Hematopoietic multipotent progenitor cell treated with erythropoietin and hydrocortisone succinate and interleukin-3 and kit ligand, for 6 days (in vitro differentiated cells): ENCODE data around the gene ZNF506.
A peak's percentile ranks its signal among the peaks of the same experiment; 100 is the strongest.
"Not testable (repeated sequence)": the region's sequence is repeated elsewhere in the genome, so short reads cannot be mapped to it uniquely, and the experiment has no call there.

ENCODE experiments used
- DNase-seq: peaks from one replicate; pipeline ENCODE4 v3.0.0-alpha.2; 2015

ZNF506 gene

GRCh38 chr19:19777692-19778091 is 43.9 kb downstream of the ZNF506 start:
- no peak for DNase-seq

GRCh38 chr19:19776206-19777008 is 45.1 kb downstream of the ZNF506 start:
- peak; percentile 97 for DNase-seq

- DNase-seq, result no peak
Measured at GRCh38 chr19:19775891-19776205, 45.7 kb downstream of the ZNF506 start.

- peak; percentile 17 for DNase-seq
Measured at GRCh38 chr19:19774354-19775033, 47.1 kb downstream of the ZNF506 start.

- DNase-seq, result not testable (repeated sequence)
Measured at GRCh38 chr19:19771963-19772362, 49.6 kb downstream of the ZNF506 start.

- DNase-seq, result not testable (repeated sequence)
Measured at GRCh38 chr19:19769971-19770370, 51.6 kb downstream of the ZNF506 start.

GRCh38 chr19:19758164-19758563 is 63.4 kb downstream of the ZNF506 start:
- no peak for DNase-seq

- DNase-seq, result no peak
Measured at GRCh38 chr19:19752760-19753403, 68.7 kb downstream of the ZNF506 start.

GRCh38 chr19:19751846-19752245 is 69.7 kb downstream of the ZNF506 start:
- DNase-seq, result no peak

- DNase-seq, result no peak
Measured at GRCh38 chr19:19750842-19751790, 70.4 kb downstream of the ZNF506 start.

GRCh38 chr19:19749908-19750841 is 71.4 kb downstream of the ZNF506 start:
- DNase-seq, result no peak

GRCh38 chr19:19749117-19749907 is 72.2 kb downstream of the ZNF506 start:
- DNase-seq, result no peak

GRCh38 chr19:19748249-19748938 is 73.2 kb downstream of the ZNF506 start:
- DNase-seq, result no peak

- DNase-seq, result no peak
Measured at GRCh38 chr19:19747357-19748220, 74.0 kb downstream of the ZNF506 start.

- no peak for DNase-seq
Measured at GRCh38 chr19:19746286-19747213, 75.0 kb downstream of the ZNF506 start.

- no peak for DNase-seq
Measured at GRCh38 chr19:19745496-19746285, 75.9 kb downstream of the ZNF506 start.

- no peak for DNase-seq
Measured at GRCh38 chr19:19744641-19745040, 76.9 kb downstream of the ZNF506 start.
